Measurements from ENCODE around the gene TMEM69. TPM values are rescaled to one million over a fixed set of nuclear protein-coding genes. Genes with fewer than 3 reads are reported as not detected.
"Not testable (repeated sequence)": the region's sequence is repeated elsewhere in the genome, so short reads cannot be mapped to it uniquely, and the experiment has no call there.

The TMEM69 gene
- total RNA-seq, 6 donors from 2014 or later: 2.7 to 28.3 (median 14.9) TPM

GRCh38 chr1:45730075-45730779, 42.2 kb downstream of the TMEM69 start:
- 55 to 62% methylated on average over 3 of the region's 3 CpGs for WGBS, 2 donors
- H3K4me3 ChIP-seq: no peak overlapping the region
- H3K9me3 ChIP-seq: no peaks in the 10 kb centered on the region
- no peaks in the 10 kb centered on the region for H3K27me3 ChIP-seq
- ATAC-seq (ENCODE audit: low FRiP score in 2 of 2): peak in 1 of 2 donors; percentile 78
- TF ChIP-seq EP300 (IDR thresholded peaks at IDR 0.05): peak in 1 of 4 donors; percentile 22
- peak in 1 of 2 donors; percentile 29 for TF ChIP-seq POLR2AphosphoS5 (IDR thresholded peaks at IDR 0.05)
- no peak for TF ChIP-seq CTCF (IDR thresholded peaks at IDR 0.05)
- peaks cover 0 to 8% (median 5%) of the 10 kb centered on the region in 4 donors for H3K4me1 ChIP-seq
- peaks cover 0 to 17% (median 4%) of the 10 kb centered on the region in 4 donors for H3K36me3 ChIP-seq
- H3K27ac ChIP-seq: peak overlapping the region in 3 of 4 donors; percentile 9 to 32 (median 14)
- DNase-seq: peak in 1 of 2 donors; percentile 74

- TF ChIP-seq POLR2AphosphoS5 (IDR thresholded peaks at IDR 0.05) (no peak), EP300 (IDR thresholded peaks at IDR 0.05) (no peak), CTCF (IDR thresholded peaks at IDR 0.05) (no peak), POLR2A (IDR thresholded peaks at IDR 0.05) (no peak)
- no peak for ATAC-seq (ENCODE audit: low FRiP score in 2 of 2)
- Histone ChIP-seq H3K4me3 (no peak overlapping the region), H3K4me1 (peaks cover 0 to 8% (median 5%) of the 10 kb centered on the region in 4 donors), H3K9me3 (no peaks in the 10 kb centered on the region), H3K27me3 (no peaks in the 10 kb centered on the region), H3K27ac (peak overlapping the region in 3 of 4 donors; percentile 14 to 62 (median 32)), H3K36me3 (peaks cover 0 to 17% (median 4%) of the 10 kb centered on the region in 4 donors)
- WGBS, 2 donors: 91 to 92% methylated on average over 1 of the region's 1 CpG
- no peak for DNase-seq
Observed at GRCh38 chr1:45730780-45731319, 42.9 kb downstream of the TMEM69 start.

GRCh38 chr1:45739137-45739536, 51.2 kb downstream of the TMEM69 start:
- Histone ChIP-seq H3K27me3 (no peaks in the 10 kb centered on the region), H3K4me3 (no peak overlapping the region), H3K36me3 (peaks cover 0 to 14% (median 2%) of the 10 kb centered on the region in 4 donors), H3K4me1 (no peaks in the 10 kb centered on the region), H3K9me3 (no peaks in the 10 kb centered on the region), H3K27ac (no peak overlapping the region)
- no peak for TF ChIP-seq POLR2A (IDR thresholded peaks at IDR 0.05)
- TF ChIP-seq CTCF (IDR thresholded peaks at IDR 0.05): no peak
- TF ChIP-seq POLR2AphosphoS5 (IDR thresholded peaks at IDR 0.05): no peak
- TF ChIP-seq EP300 (IDR thresholded peaks at IDR 0.05): no peak
- ATAC-seq (ENCODE audit: low FRiP score in 2 of 2) (no peak), DNase-seq (no peak)
- WGBS, 2 donors: 95 to 96% methylated on average over 4 of the region's 4 CpGs

GRCh38 chr1:45739641-45740156, 51.7 kb downstream of the TMEM69 start:
- not testable (repeated sequence) for H3K4me1 ChIP-seq; H3K9me3 ChIP-seq; ATAC-seq (ENCODE audit: low FRiP score in 2 of 2); DNase-seq; H3K4me3 ChIP-seq; H3K27me3 ChIP-seq; H3K27ac ChIP-seq
- WGBS, 2 donors: 63 to 75% methylated on average over 3 to 5 of the region's 5 CpGs
- peaks cover 0 to 20% (median 2%) of the 10 kb centered on the region in 4 donors for H3K36me3 ChIP-seq

Other genes starting within 250 kb of the TMEM69 start
- gene TESK2, start 197.0 kb upstream of the TMEM69 start, total RNA-seq: 1 to 10 TPM; 2.3 to 7.4 (median 5.7) TPM
- 1 to 10 TPM in 4 of 6 donors, under 1 TPM in 1, not detected in 1; 0.76 to 2.0 (median 1.4) TPM for gene CCDC163, start 188.1 kb upstream of the TMEM69 start, total RNA-seq
- gene MMACHC, start 187.9 kb upstream of the TMEM69 start, total RNA-seq: 1 to 10 TPM; 1.6 to 6.4 (median 3.5) TPM
- 100 to 1,000 TPM; 108 to 468 (median 390) TPM for gene PRDX1, start 166.3 kb upstream of the TMEM69 start, total RNA-seq
- 100 to 1,000 TPM in 4 of 6 donors, 10 to 100 TPM in 2; 92.1 to 210 (median 107) TPM for gene AKR1A1, start 137.4 kb upstream of the TMEM69 start, total RNA-seq
- gene NASP, start 104.1 kb upstream of the TMEM69 start, total RNA-seq: 10 to 100 TPM; 43.5 to 94.3 (median 59.5) TPM
- 10 to 100 TPM in 5 of 6 donors, 1 to 10 TPM in 1; 4.9 to 50.3 (median 19.3) TPM for gene CCDC17, start 64.1 kb upstream of the TMEM69 start, total RNA-seq
- gene GPBP1L1, start 1.6 kb upstream of the TMEM69 start, total RNA-seq: 100 to 1,000 TPM; 112 to 184 (median 132) TPM
- gene IPP, start 62.5 kb downstream of the TMEM69 start, total RNA-seq: 10 to 100 TPM in 4 of 6 donors, 1 to 10 TPM in 2; 3.8 to 23.0 (median 12.9) TPM
- 10 to 100 TPM; 16.0 to 77.8 (median 26.4) TPM for gene MAST2, start 115.4 kb downstream of the TMEM69 start, total RNA-seq

All from upper lobe of left lung (tissue), 6 donors.